AG04450 (cell line): ENCODE measurements around the gene ADTRP. TPM values are rescaled to one million over a fixed set of nuclear protein-coding genes. Genes with fewer than 3 reads are reported as not detected.

Source experiments
- CTCF ChIA-PET: fragments of 300-600, 350-600 bp; formaldehyde crosslinking; extraction: SDS; loops from one replicate; lab custom pipeline; 2022; ENCODE audit warnings: antibody characterized with exemption, inconsistent platforms; lab: Charles Lee
- POLR2A ChIA-PET: fragments of 350-600 bp; formaldehyde crosslinking; extraction: SDS; loops from one replicate; lab custom pipeline; 2021; ENCODE audit warnings: antibody characterized with exemption, inconsistent platforms; lab: Yijun Ruan, JAX
- DNase-seq: peaks from one replicate; pipeline ENCODE4 v3.0.0-alpha.2; 2011; ENCODE audit warnings: low read depth, low spot score
- H3K27ac ChIP-seq: one replicate; pipeline ENCODE4 v1.5.1; 2012; ENCODE audit warnings: low read depth, low read length, control low read depth
- H3K27me3 ChIP-seq: one replicate; pipeline ENCODE4 v1.6.0; 2012; ENCODE audit warnings: low read length; ENCODE audit not compliant: control insufficient read depth, insufficient read depth
- H3K4me3 ChIP-seq: 2 replicates; pipeline ENCODE4 v1.5.1; 2011; ENCODE audit warnings: mild to moderate bottlenecking, low read depth, low read length, control low read depth
- H3K9me3 ChIP-seq: 2 replicates; pipeline ENCODE4 v1.5.1; 2012; ENCODE audit warnings: low read length; ENCODE audit not compliant: control insufficient read depth, insufficient read depth
- CTCF ChIP-seq: IDR thresholded peaks from 2 replicates; pipeline ENCODE4 v1.5.1; 2011; ENCODE audit warnings: low read depth, low read length, control low read depth, inconsistent platforms
- polyA minus RNA-seq: library from RNA; depleted of rRNA, polyadenylated mRNA; stranded (reverse); fragments of >200 nt; gene quantifications from 2 replicates; pipeline ENCODE4 v1.2.3, GENCODE V29; 2011; rRNA and poly(A)+ RNA removed
- polyA plus RNA-seq: library from polyadenylated mRNA; depleted of rRNA; stranded (reverse); fragments of >200 nt; gene quantifications from 2 replicates; pipeline ENCODE4 v1.2.3, GENCODE V29; 2011; rRNA removed

Gene ADTRP
- polyA plus RNA-seq (0.33 and 0.48 TPM in 2 replicates), polyA minus RNA-seq (0.48 and 0.51 TPM in 2 replicates)

DNA sequence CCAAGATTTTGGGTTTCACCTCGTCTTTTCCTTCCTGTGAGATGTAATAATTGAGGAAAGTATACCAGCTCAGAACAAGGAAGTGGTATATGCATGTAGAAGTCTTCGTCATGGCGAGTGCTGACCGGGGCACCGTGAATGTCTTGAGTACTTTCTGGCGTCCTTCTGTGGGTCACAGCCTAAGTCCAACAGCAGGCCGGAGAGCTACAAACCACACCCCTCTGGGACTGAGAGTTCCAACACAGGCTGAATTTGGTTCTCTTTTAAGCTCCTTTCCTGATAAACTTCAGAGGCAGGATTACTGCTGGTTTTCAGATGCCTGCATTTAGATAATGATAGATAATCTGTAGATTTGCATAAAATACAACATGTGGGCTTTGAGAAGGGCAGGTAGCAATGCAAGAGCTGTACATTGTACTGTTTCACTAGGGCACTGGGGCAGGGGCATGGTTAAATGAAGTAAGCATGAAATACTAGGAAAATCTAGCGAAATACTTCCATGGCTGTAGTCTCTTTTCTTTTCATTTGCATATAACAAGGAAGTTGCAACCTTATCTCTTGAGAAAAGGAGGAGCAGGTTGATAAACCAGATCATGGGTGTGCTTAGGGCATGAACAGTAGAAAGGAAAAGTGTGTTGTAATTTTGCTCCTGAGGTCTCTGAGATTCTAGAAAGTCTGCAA, at the start of gene ADTRP:
Gene ADTRP (minus strand): TSS at position 156 of the 681 bp plus-strand sequence. CDS start 44 bp downstream, at position 112.
- TF ChIP-seq CTCF: no peak

DNA sequence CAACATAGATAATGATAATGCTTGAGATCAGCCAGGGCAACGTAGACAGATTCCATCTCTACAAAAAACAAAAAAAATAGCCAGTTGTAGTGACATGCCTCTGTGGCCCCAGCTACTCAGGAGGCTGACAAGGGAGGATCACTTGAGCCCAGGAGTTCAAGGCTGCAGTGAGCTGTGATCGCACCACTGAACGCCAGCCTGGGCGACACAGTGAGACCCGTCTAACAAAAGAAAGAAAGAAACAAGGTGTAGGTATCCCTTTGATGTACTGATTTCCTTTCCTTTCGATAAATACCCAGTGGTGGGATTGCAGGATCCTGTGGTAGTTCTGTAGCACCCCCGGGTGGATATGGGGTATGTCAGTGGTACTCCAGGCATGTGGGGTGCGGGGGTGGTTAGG, 48.2 kb upstream of the ADTRP start:
- no peak for TF ChIP-seq CTCF
- ChIA-PET CTCF (no interaction called here), POLR2A (no interaction called here)

More for the DNA sequence above, at the start of gene ADTRP:
- no peak for DNase-seq
- Histone ChIP-seq H3K9me3 (no peaks in the 10 kb centered on the region), H3K27ac (no peak within 1 kb of the TSS), H3K4me3 (no peak within 1 kb of the TSS), H3K27me3 (no peaks in the 10 kb centered on the region)
- ChIA-PET POLR2A (no interaction called here), CTCF (no interaction called here)

DNA sequence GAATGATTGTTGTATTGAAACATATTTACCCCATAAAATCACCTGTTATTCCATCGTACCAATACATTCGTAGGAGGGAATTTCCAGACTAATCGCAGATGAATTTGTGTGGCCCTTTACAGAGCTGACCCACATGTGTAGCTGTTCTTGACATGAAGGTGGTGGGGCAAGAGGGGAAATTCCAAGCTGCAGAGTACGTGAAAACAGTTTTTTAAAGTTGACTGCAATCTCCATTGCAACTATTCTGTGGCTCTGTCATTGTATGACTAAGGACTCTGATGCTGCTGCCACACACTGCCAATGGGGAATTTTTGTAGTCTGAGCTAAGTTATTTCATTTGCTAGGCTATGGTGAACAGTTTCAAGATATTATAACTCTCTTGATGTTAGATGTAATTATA, 46.4 kb upstream of the ADTRP start:
- no peak overlapping the region for H3K27ac ChIP-seq
- ChIA-PET CTCF (no interaction called here), POLR2A (no interaction called here)
- DNase-seq: no peak
- no peak for TF ChIP-seq CTCF
- no peak overlapping the region for H3K4me3 ChIP-seq
- H3K27me3 ChIP-seq: no peaks in the 10 kb centered on the region
- no peaks in the 10 kb centered on the region; the same call in 1 of the 2 replicates for H3K9me3 ChIP-seq

More for the DNA sequence above, 48.2 kb upstream of the ADTRP start:
- no peak overlapping the region for H3K4me3 ChIP-seq
- H3K27ac ChIP-seq: no peak overlapping the region
- no peaks in the 10 kb centered on the region for H3K27me3 ChIP-seq
- H3K9me3 ChIP-seq: peaks cover 3% of the 10 kb centered on the region; the same call in 1 of the 2 replicates
- DNase-seq: no peak

- Histone ChIP-seq H3K27ac (no peak overlapping the region), H3K27me3 (no peaks in the 10 kb centered on the region), H3K4me3 (no peak overlapping the region), H3K9me3 (no peaks in the 10 kb centered on the region; the same call in 1 of the 2 replicates)
- ChIA-PET POLR2A (no interaction called here), CTCF (no interaction called here)
- no peak for TF ChIP-seq CTCF
- no peak for DNase-seq
Observed at GRCh38 chr6:11822346-11822745, 43.7 kb upstream of the ADTRP start.

GRCh38 chr6:11821781-11822180, 43.2 kb upstream of the ADTRP start:
- POLR2A ChIA-PET: no interaction called here
- Histone ChIP-seq H3K27ac (no peak overlapping the region), H3K9me3 (no peaks in the 10 kb centered on the region), H3K27me3 (no peaks in the 10 kb centered on the region), H3K4me3 (no peak overlapping the region)
- no peak for TF ChIP-seq CTCF
- DNase-seq: no peak
- CTCF ChIA-PET: no interaction called here
